HG02759 (cell line): ENCODE data around the gene ACAD11.

Source experiments
- ATAC-seq: cut with Tn5 transposase; IDR thresholded peaks from one replicate; pipeline ENCODE4 v1.9.1; 2021; ENCODE audit warnings: mild to moderate bottlenecking, moderate library complexity; ENCODE audit not compliant: unreplicated experiment

ACAD11 gene

DNA sequence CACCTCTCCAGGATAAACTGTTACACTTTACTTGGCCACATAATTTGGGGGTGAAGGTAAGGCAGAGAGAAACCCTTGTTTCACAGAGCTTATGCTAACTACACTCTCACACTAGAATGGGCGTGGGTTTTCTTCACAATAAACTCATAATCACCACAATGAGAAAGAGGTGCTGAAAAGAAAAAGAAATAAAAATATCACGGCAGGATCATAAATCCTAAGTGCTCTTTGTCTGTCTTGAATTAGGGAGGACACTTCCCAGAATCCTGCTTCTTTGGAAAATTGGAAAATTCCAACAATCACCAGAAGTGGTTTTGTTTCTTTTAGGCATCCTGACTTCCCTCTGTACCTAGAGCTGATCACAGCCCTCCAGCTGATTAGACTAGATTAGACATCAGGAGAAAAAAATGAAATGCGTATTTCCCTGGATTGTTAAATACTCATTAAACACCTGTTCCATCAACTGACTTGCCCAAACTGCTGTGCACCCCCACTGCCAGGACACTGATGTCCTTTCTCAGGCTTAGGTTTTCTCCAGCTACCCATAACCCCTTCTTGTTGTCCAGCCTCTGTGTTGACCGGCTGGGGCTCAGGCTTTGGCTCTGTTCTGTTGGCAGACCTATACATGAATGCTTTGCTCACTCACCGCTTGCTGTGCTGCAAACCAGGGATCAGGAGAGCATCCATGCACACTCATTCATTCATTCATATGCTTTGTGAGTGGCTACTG lies 104.1 kb downstream of the ACAD11 start:
- no peak for ATAC-seq

DNA sequence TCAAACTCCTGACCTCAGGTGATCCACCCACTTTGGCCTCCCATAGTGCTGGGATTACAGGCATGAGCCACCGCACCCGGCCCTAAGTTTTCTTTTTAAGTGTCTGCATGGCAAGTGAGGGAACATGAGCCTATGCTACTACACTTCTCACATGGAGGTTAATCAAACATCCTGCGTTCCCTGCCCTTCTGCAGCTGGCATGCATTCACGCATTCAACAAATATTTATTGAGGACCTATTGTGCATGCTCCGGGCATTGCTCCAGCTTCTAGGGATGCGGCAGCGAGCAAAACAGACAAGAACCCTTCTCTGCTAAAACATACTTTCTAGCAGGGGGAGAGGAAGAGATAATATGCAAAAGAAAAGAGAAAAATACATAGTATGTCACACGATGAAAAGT lies 105.2 kb downstream of the ACAD11 start:
- ATAC-seq, result no peak

DNA sequence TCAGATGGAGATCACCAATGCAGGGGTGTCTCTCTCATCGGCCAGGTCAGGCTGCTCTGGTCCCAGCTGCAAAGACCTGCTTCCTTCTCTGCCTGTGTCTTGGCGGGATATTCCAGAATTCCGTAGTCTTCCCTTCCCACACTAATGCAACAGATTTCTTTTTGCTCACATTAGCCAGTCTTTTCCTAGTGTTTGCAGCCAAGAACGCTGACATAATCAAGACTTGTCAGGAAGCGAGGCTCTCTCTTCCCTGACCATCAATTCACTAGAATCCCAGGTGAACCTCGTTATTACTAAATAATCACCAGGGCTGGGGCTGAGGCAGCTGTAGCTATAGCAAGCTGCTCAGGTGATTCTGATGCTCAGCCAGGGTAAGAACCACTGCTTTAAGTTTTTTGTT lies 105.8 kb downstream of the ACAD11 start:
- ATAC-seq, result no peak

DNA sequence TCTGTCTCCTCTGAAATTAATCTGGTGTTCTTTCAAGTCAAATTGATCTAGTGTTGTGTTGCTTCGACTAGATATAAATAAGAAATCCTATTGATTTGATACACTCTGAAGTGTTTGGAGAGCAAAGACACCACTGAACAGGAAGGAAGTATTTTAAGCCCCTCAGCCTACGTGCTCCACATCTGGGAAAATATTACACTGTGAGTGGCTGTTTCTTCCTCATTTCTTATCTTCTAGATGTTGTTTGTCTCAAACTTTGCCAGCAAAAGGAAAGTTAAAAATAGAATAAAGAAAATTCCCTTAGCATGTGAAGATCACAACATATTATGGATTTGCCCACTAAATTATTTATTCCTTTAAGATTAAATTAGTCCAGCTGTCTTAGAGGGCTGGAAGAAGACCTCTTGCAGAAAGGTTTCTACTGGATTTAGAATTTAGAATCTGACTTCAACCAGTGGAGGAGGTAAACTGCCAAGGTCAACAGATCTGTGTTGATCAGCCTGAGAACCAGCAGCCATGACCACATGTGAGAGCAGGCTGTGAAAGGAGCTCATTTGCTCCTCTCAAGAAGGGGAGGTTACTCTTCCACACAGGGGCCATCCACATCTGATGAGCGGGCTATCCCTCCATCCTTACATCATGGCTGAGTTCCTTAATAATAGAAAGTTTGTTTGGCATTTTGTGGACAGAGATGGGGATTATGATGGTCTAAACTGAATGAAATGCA lies 108.9 kb downstream of the ACAD11 start:
- no peak for ATAC-seq

DNA sequence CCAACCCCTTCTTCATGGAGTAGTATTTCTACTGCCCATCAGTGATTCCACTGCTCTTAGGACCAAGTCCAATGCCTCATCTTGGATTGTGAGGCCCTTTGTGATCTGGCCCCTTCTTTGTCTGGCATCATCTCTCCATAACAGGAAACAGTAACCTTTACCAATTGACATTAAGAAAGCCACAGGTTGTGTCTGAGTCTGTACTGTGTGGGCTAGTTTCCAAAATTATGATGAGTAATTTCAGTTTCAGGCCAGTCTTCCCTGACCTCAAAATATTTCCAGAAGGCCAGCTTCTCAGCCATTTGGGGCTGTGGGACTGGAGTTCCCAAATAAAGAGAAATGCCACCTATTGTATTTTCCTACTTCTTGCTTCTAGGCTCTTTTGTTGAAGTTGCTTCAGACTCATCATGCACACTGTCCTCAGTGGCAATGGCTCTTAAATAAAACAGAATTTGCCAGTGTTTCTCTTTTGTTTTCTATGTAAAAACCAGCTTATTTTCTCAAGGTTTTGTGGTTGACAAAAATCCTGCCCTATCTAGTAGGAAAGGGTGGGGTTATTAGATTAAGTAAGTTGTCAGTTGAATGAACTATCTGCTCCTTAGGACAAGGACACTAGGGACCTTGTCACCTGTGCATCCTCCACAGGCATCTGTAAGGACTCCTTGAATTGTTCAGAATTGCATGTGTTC lies 109.6 kb downstream of the ACAD11 start:
- ATAC-seq, result no peak

DNA sequence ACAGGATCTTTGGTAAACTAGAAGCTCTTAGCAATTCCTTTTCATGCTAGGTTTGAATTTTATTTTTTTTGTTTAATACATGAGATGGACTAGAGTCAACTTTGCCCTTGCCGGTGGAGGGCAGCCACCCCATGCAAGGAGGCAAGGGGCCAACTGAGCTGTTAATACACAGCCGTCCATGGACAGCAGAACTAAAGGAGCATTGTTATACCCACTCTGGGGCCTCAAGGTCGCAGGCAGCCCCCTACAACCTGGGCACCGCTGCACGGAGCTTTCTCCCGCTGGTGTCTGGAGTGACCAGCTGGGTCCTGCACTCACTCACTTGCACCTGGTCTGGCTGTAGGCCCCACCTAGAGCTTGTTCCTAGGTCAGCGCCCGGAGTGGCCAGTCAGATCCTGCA lies 110.4 kb downstream of the ACAD11 start:
- ATAC-seq, result no peak

DNA sequence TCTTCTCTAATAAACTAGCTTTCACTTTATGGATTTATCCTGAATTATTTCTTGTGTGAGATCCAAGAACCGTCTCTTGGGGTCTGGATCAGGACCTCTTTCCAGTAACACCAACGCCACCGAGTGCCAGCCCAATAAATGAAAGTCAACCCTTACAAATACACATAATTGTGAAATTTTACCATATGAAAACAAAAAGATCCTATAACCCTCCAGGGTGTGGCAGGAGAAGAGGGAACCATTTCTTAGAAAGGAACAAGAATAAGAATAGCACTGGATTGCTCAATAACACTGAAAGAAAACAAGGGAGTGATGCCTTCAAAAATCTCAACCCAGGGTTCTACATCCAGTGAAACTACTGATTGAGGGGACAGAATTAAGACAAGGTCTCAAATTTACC lies 114.1 kb downstream of the ACAD11 start:
- ATAC-seq, result no peak

DNA sequence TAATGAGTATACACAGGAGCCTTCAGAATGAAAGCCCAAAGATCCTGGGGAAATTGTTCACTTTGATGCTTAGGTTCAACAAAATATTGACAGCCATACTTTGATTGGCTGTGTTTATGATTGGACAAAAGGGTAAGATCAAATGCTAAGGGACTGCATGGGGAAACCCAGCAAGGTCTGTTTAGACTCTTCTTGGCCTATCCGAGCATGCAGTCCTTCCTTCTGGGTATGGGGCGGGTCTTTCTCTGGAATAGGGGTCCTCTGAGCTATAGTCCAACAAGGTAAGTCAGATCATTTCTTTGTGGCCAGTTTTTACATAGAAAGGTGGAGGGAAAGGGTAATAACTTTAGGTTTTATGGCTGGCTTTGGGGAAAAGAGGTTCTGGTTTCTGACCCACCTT lies 115.5 kb downstream of the ACAD11 start:
- no peak for ATAC-seq

DNA sequence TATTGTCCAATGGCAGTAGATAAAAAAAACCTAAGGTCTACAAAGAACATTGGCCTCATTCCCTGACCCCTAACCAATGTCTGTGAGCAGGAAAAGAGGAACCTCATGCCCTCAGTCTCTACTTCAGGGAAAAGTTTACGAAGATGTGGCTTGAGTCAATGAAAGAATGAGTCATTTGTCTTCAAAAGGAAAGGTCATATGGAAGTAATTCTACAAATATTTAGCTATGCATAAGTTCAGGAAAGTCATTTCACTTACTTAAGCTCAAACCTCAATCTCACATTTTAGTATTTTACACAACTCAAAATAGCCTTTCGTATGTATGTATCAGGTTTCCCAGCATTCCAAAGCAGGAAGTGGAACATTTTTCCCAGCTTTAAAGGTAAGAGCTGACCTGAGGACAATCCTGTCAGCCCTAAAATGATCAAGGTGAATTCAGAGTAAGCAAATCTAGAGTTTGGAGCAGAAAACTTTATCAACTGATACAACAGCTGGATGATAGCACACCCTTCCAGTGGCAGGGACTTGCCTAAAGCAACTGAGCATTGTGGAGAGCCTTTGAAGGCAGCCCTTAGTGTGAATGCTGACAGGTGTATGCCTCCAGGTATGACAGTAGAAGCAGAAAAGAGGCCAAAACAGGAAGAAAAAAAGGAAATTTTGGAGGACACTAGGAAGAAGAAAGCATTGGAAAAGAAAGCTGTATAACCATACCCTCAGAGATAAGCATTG lies 116.4 kb downstream of the ACAD11 start:
- no peak for ATAC-seq

DNA sequence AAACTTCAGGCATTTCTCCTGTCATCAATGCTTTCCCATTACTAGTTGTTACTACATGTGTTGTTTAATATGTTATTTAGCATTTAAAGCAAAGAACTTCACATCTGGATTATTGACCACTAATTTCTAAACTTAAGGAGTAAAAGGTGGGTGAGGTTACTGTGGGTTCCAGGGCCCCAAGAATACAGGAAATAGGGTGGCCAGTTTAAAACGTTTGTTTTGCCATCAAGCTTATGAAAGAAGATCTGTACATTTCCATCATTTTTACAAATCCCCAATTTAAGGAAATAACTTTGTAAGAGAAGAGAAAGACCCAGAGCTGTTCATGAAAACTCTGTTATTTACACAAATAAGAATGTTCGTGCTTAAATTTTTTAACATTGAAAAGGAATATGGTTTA lies 117.0 kb downstream of the ACAD11 start:
- no peak for ATAC-seq

DNA sequence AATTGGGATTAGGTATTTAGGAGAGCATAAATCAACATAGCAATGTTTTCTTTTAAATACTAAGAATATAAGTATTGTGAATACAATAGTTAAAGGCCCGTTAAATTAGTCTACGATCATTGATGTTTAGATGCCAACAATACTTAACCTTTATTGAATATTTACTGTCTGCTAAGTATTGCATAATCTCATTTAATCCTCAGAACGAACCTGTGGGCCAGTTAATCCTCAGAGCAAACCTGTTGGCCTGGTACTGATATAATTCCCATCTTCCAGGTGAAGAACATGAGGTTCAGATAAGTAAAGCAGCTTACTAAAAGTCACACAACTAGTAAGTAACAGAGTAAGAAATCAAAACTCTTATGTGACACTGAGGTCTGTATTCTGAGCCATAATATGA lies 119.9 kb downstream of the ACAD11 start:
- no peak for ATAC-seq

DNA sequence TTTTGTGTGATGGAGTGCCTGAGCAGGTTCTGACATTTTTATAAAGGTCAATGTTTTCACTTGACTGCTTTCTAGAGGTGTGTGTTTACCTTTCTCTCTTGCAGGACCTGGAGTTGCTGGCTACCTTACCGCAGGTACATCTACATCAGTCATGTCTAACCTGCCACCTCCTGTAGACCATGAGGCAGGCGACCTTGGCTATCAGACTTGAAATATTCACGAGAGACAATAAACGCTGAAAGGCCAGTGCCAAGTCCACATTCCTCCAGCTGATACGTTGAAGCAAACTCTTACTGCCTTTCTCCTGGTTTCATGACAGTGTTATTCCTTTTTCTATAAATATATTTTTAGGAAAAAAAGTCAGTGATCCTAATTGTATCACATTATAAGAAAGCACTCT lies 121.5 kb downstream of the ACAD11 start:
- no peak for ATAC-seq

DNA sequence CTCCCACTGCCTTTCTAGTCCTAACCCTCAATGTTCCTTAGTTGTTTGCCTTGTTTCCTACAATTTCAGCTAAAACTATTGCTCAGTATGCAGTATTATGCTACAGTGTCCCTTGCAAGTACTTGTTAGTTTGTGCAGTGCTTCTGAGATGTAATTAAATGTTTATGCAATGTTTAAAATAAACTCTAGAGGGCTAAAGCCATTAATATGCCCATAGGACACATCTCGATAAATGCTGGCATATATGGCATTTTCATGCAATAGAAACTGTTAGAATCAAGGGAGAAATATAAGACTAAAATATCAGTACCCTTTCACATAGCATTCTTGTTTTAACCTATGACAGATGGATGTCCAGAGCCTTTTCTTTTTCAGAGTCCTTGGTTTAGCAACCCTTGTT lies 122.3 kb downstream of the ACAD11 start:
- ATAC-seq, result no peak

DNA sequence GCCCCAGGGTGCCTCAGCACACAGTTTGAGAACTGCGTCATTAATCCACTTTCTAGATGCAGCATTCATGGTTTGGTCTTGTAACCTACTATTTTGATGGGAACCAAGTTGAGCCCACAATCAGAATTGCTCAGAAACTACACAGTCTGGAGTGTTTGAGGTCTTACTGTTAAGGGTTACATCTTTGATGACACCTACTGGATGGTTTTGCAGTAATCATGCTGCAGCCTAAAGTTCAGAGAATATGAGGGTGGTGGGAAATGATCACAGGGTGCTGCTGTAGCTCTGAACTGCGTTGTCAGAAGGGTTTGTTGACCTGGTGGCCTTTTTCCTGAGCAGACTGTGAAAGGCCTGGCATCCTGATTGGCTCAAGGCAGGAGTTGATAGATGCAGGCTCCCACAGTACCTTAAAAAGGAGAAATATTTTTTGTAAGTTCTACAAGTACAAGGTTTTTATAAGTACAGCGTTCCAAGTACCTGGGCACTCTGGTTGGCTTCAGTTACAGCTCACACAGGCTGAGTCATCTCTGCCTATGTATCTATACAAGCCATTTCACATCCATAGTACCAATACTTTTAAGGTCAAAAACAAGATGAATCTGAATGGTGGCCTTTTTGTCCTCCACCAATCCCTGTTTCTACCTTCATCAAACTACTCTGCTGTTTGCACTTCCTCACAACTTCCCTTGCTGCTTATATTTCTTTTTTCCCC lies 123.0 kb downstream of the ACAD11 start:
- ATAC-seq, result no peak

DNA sequence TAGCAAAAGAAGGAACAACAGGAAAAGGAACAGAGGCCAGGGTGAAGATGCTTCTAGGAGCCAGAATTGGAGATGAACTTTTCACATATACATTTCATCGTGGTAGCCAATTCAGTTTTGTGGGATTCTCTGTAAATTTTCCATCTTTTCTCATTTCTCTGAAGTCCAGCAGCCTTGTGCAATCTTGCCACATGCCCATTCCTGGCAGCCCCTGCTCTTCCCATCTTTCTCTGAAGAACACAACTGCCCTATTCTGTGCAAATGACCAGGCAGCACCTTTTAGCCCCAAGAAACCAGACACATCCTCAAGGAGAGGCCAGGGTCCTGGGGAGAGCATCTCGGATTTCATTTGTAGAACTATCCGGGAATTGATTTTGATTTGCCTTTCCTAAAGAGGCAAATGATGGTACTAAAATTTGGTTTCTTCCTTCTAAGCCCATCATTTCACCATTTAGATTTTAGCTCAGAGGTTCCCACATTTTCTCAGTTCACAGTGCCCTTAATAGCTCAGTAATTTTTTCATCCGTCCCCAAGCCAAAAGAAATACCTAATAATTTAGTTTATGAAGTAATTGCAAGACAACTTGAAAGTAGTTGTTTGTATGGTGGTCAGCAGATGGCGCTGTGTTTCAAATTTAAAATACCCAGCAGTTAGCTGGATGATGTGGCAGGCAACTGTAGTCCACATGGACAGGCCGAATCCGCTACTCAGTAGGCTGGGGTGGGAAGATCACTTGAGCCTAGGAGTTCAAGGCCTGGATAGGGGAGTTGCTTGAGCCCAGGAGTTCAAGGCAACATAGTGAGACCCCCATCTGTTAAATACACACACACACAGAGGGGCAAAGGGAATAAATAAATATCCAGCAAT lies 123.8 kb downstream of the ACAD11 start:
- ATAC-seq, result no peak

DNA sequence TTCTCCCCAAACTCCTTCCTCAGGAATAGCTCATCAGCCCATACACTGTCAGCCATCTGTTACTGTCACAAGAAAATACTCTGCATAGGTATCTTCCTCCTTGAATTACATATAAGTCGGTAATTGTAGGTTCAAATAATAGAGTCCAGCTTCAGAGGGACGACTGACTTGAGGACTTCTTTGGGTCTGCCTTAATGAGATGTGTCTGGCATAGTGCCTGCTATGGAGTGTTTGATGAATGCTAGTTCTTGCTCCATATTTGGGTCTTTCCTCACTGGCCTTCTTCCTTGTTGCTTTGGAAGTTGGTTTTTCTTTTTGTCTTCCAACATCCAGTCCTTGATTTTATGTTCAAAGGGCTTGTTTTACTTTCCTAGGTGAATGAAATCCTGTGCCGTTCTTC lies 129.0 kb downstream of the ACAD11 start:
- no peak for ATAC-seq

DNA sequence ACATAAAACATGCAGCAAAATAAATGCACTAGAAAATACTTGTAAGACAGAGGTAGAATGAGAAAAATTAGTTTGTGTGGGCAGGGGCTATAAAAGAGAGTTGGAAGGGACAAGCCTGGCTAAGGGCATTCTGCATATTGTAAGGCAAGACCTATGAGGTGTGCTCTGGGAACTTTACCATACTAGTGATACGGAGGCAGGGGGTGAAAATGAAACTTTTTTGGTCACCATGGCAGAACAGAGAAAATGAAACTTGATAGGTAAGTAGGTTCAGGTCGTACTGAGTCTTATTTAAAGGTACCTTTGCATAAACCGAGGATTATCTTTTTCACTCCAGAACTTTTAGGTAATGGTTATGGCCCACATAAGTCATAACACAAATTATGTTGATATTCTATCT lies 137.3 kb downstream of the ACAD11 start:
- ATAC-seq, result peak; percentile 54

DNA sequence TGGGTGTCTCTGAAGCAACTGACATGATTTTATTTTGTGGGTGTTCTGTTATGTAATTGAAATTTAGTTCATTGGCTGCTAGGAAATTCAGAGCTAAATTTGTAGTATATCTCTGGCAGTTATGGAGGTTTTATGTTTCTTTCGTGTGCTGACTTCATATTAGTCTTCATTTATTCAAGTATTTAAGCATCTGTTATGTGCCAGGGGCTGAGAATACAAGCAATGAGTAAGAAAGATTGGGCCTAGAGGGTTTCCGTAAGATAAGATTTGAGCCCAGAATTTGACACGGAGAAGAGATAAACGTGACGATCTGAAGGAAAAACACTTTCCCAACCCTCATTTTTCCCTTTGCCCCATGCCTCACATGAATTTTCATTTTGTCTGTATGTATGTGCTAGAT lies 137.7 kb downstream of the ACAD11 start:
- ATAC-seq, result no peak

DNA sequence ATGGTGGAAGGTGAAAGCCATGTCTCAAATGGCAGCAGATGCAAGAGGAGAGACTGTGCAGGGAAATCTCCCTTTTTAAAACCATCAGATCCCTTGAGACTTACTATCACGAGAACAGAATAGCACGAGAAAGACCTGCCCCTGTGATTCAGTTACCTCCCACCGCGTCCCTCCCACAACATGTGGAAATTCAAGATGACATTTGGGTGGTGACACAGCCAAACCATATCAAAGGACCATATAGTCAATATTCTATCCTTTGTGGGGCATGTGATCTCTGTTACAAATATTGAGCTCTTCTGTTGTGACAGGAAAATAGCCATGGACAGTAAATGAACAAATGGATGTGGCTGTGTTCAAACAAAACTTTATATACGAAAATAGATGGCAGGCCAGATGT lies 139.7 kb downstream of the ACAD11 start:
- no peak for ATAC-seq

DNA sequence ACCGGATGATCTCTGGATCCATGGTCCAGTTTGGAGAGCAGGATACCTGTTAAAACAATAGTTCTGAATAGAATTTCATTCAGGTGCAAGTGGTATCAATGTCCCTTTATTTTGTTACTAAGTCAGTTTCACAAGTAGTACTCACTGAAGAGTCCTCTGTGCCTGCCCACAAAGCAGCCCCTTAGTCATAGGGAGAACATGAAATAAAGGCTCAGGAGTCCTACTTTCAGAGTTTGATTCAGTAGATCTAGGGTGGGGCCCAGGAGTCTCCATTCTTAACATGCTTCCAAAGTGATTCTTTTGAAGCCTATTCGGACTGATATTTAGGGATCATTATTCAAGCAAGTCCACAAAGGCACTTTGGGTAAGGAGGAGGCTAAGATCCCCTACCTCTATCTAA lies 142.3 kb downstream of the ACAD11 start:
- ATAC-seq, result no peak
